Karpas-422 (cell line): Measurements from ENCODE around the gene ELOVL6. TPM values are rescaled to one million over a fixed set of nuclear protein-coding genes. Genes with fewer than 3 reads are reported as not detected.

Source experiments
- DNase-seq: peaks from one replicate; pipeline ENCODE4 v3.0.0-alpha.2; 2015
- H2AFZ ChIP-seq: fragments of 200-600 bp; sonication (generic); 2 replicates; pipeline ENCODE4 v1.6.1; 2014; ENCODE audit warnings: antibody characterized with exemption, low read length, mixed read lengths
- H3K27ac ChIP-seq: fragments of 200-600 bp; sonication (generic); 2 replicates; pipeline ENCODE4 v1.5.1; 2014; ENCODE audit warnings: mild to moderate bottlenecking, low read length, moderate library complexity
- H3K27me3 ChIP-seq: fragments of 200-600 bp; sonication (generic); 2 replicates; pipeline ENCODE4 v1.6.1; 2014; ENCODE audit warnings: low read length, mixed read lengths
- H3K36me3 ChIP-seq: fragments of 200-600 bp; sonication (generic); 2 replicates; pipeline ENCODE4 v1.6.1; 2014; ENCODE audit warnings: low read length, mixed read lengths; ENCODE audit not compliant: insufficient read depth
- H3K4me1 ChIP-seq: fragments of 200-600 bp; sonication (generic); 2 replicates; pipeline ENCODE4 v1.6.1; 2014; ENCODE audit warnings: mild to moderate bottlenecking, low read length, mixed read lengths
- H3K4me2 ChIP-seq: fragments of 200-600 bp; sonication (generic); 2 replicates; pipeline ENCODE4 v1.6.1; 2014; ENCODE audit warnings: low read length, low read depth, mild to moderate bottlenecking; ENCODE audit not compliant: poor library complexity, severe bottlenecking
- H3K4me3 ChIP-seq: fragments of 200-600 bp; sonication (generic); 2 replicates; pipeline ENCODE4 v1.5.1; 2014; ENCODE audit warnings: mild to moderate bottlenecking, antibody characterized with exemption, low read length, mixed read lengths
- H3K79me2 ChIP-seq: fragments of 200-600 bp; sonication (generic); 2 replicates; pipeline ENCODE4 v1.6.1; 2014; ENCODE audit warnings: mild to moderate bottlenecking, low read length, mixed read lengths
- H3K9ac ChIP-seq: fragments of 200-600 bp; sonication (generic); 2 replicates; pipeline ENCODE4 v1.6.0; 2014; ENCODE audit warnings: low read length
- H3K9me2 ChIP-seq: fragments of 200-600 bp; sonication (generic), shearing (Covaris generic); replicated peaks from 2 replicates; pipeline ENCODE4 v1.6.0; 2014; ENCODE audit warnings: mild to moderate bottlenecking, low read length, moderate library complexity; ENCODE audit not compliant: insufficient read depth
- H3K9me3 ChIP-seq: fragments of 300-700, 200-600 bp; sonication (generic); 2 replicates; pipeline ENCODE4 v1.6.1; 2014; ENCODE audit warnings: low read length, mixed read lengths
- H4K20me1 ChIP-seq: fragments of 200-600 bp; sonication (generic); 2 replicates; pipeline ENCODE4 v1.6.1; 2014; ENCODE audit warnings: mild to moderate bottlenecking, antibody characterized with exemption, low read length, low read depth; ENCODE audit not compliant: insufficient read depth
- total RNA-seq: library from RNA; depleted of rRNA; stranded (reverse); fragments of >200 nt; shearing (Covaris generic); gene quantifications from 2 replicates; pipeline ENCODE4 v1.2.3, GENCODE V29; 2014; ENCODE audit warnings: low replicate concordance

ELOVL6 gene
- total RNA-seq, 1 experiment from 2014 or later = 42.4 TPM

DNA sequence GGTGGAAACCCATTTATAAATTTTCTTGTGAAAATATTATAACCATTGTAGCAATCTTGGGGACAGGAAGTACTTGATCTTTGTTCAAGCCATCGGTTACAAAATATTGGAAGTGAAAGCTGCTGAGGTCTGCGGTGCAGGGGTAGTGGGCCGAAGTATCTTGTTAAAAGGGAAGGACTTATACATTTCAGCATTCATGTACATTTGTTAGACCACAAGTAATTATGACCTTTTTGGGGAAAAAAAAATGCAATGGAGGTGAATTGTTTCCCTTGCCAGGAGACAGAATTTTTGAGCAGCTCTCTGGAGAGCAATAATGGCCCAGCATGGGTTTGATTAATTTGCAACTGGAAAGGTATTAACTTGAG, 164.4 kb downstream of the ELOVL6 start:
- no peak overlapping the region for H3K9ac ChIP-seq
- H3K27ac ChIP-seq = no peak overlapping the region
- H3K4me1 ChIP-seq = peaks cover 19% of the 10 kb centered on the region
- no peaks in the 10 kb centered on the region for H3K9me2 ChIP-seq
- DNase-seq = peak; percentile 55
- H4K20me1 ChIP-seq = no peaks in the 10 kb centered on the region
- H3K36me3 ChIP-seq = no peaks in the 10 kb centered on the region
- no peak overlapping the region for H2AFZ ChIP-seq
- H3K9me3 ChIP-seq = no peaks in the 10 kb centered on the region
- H3K4me3 ChIP-seq = no peak overlapping the region
- no peaks in the 10 kb centered on the region for H3K27me3 ChIP-seq
- no peaks in the 10 kb centered on the region for H3K79me2 ChIP-seq
- H3K4me2 ChIP-seq = peak overlapping the region; percentile 15

DNA sequence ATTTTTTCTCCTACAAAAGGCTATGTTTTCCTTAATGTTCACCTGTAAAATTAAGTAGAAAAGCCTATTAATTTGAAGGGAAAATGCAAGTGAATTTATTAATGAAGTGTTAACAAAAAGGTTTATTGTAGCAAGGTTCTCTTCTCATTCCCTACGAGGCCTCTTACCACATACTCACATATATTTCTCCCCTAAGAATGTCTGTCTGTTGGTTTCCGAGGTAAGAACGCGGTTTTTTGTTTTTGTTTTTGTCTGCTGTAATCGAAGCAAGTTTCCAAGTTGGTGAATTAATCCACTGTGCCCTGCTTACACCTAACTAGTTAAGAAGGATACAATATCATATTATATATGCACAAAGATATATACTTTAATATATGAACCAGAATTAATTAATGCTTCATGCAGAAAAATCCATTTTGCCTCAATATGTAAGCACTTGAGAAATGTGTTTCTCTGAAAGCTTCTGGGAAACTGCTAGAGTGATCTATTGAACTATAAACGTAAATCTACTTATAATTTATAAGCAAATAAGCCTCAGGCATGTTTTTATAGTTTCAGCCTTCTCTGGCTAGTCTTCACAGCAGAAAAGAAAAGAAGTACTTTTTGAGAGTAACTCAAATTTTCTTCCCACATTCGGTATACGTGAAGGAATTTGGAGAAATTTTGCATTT, 164.9 kb downstream of the ELOVL6 start:
- Histone ChIP-seq H3K27ac (no peak overlapping the region), H3K27me3 (no peaks in the 10 kb centered on the region), H3K79me2 (no peaks in the 10 kb centered on the region), H3K36me3 (no peaks in the 10 kb centered on the region), H3K9me2 (no peaks in the 10 kb centered on the region), H2AFZ (no peak overlapping the region), H4K20me1 (no peaks in the 10 kb centered on the region), H3K9me3 (no peaks in the 10 kb centered on the region), H3K4me1 (peaks cover 19% of the 10 kb centered on the region), H3K4me3 (no peak overlapping the region), H3K9ac (no peak overlapping the region), H3K4me2 (peak overlapping the region; percentile 15)
- DNase-seq = no peak

DNA sequence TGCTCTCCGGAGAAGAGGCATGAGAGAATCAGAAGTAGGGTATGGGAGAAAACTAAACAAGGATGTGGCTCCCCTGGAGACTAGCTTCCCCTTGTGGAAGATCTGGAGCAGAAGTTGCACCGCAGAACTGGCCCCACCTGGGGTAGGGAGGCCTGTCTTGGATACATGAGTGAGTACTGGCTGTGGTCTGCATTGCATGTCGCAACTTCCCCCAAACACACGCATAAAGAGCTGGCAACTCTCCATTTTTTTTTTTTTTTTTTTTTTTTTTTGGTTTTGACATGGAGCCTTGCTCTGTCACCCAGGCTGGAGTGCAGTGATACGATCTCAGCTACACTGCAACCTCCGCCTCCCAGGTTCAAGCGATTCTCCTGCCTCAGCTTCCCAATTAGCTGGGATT, 165.8 kb downstream of the ELOVL6 start:
- Histone ChIP-seq H3K9me3 (no peaks in the 10 kb centered on the region), H3K9ac (no peak overlapping the region), H3K4me1 (peaks cover 19% of the 10 kb centered on the region), H3K9me2 (no peaks in the 10 kb centered on the region), H3K79me2 (no peaks in the 10 kb centered on the region), H3K4me3 (no peak overlapping the region), H3K27ac (no peak overlapping the region), H2AFZ (no peak overlapping the region), H3K4me2 (no peak overlapping the region), H3K36me3 (no peaks in the 10 kb centered on the region), H4K20me1 (no peaks in the 10 kb centered on the region), H3K27me3 (no peaks in the 10 kb centered on the region)
- no peak for DNase-seq

DNA sequence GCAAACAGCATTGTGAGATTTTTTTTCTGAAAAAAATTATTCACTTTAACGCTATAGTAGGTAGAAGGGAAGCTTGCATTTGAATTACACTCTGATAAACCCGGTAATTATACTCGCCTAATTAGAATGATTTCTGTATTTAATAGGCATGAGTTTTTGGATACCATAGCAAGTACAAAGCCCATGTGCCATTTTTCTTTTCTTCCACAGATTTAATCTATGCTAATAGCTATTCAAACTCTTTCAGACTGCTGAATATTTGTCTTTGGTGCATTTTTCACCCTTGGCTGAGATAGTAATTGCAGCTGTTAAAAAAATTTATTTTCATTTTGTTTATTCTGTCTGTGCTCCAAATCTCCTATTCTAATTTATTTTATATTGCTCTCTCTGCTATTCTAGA, 172.7 kb downstream of the ELOVL6 start:
- no peak overlapping the region for H3K9ac ChIP-seq
- H3K4me1 ChIP-seq = no peaks in the 10 kb centered on the region
- H3K36me3 ChIP-seq = no peaks in the 10 kb centered on the region
- H3K79me2 ChIP-seq = no peaks in the 10 kb centered on the region
- H3K4me3 ChIP-seq = no peak overlapping the region
- no peaks in the 10 kb centered on the region for H3K9me3 ChIP-seq
- DNase-seq = no peak
- no peak overlapping the region for H3K27ac ChIP-seq
- no peaks in the 10 kb centered on the region for H3K9me2 ChIP-seq
- no peak overlapping the region for H2AFZ ChIP-seq
- no peaks in the 10 kb centered on the region for H4K20me1 ChIP-seq
- H3K27me3 ChIP-seq = no peaks in the 10 kb centered on the region
- no peak overlapping the region for H3K4me2 ChIP-seq

DNA sequence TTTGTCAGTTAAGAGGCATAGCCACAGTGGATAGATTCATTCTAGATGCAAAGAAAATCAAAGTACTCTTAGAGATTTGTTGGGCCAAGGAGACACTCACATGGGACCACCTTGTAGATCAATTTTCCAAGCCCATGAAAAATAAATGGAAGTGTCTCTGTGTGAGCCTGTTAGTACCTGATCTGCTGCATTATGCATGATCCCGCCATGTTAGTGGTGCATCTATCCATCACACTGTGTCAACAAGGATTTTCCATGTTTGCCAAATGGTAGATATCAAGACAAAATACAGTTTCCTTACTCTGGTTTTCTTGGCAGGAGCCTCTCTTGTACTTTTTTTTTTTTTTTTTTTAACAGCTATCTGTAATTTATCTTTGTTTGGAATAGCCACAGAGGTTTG, 173.4 kb downstream of the ELOVL6 start:
- Histone ChIP-seq H3K79me2 (no peaks in the 10 kb centered on the region), H3K9ac (no peak overlapping the region), H3K4me3 (no peak overlapping the region), H4K20me1 (no peaks in the 10 kb centered on the region), H3K9me3 (no peaks in the 10 kb centered on the region), H3K27me3 (no peaks in the 10 kb centered on the region), H2AFZ (no peak overlapping the region), H3K4me2 (no peak overlapping the region), H3K36me3 (no peaks in the 10 kb centered on the region), H3K4me1 (no peaks in the 10 kb centered on the region), H3K27ac (no peak overlapping the region), H3K9me2 (no peaks in the 10 kb centered on the region)
- DNase-seq = no peak

DNA sequence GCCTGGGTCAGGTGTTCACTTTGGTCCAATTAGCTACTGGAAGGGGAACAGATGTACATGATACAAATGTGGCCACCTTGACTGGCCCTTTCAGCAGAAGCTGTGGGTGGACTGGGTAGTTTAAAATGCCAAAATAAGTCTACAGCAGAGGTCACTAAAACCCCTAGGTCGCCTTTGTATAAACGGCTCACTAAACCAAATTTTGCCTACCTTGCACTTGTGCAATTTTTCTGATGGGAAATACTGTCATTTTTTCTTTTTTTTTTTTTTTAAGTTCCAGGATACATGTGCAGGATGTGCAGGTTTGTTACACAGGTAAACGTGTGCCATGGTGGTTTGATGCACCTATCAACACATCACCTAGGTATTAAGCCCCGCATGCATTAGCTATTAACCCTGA, 176.0 kb downstream of the ELOVL6 start:
- no peak overlapping the region for H3K27ac ChIP-seq
- H3K4me1 ChIP-seq = no peaks in the 10 kb centered on the region
- H3K9ac ChIP-seq = no peak overlapping the region
- no peaks in the 10 kb centered on the region for H4K20me1 ChIP-seq
- H3K27me3 ChIP-seq = no peaks in the 10 kb centered on the region
- H3K9me3 ChIP-seq = no peaks in the 10 kb centered on the region
- no peak for DNase-seq
- H2AFZ ChIP-seq = no peak overlapping the region
- H3K9me2 ChIP-seq = no peaks in the 10 kb centered on the region
- H3K36me3 ChIP-seq = no peaks in the 10 kb centered on the region
- no peak overlapping the region for H3K4me3 ChIP-seq
- H3K79me2 ChIP-seq = no peaks in the 10 kb centered on the region
- no peak overlapping the region for H3K4me2 ChIP-seq

DNA sequence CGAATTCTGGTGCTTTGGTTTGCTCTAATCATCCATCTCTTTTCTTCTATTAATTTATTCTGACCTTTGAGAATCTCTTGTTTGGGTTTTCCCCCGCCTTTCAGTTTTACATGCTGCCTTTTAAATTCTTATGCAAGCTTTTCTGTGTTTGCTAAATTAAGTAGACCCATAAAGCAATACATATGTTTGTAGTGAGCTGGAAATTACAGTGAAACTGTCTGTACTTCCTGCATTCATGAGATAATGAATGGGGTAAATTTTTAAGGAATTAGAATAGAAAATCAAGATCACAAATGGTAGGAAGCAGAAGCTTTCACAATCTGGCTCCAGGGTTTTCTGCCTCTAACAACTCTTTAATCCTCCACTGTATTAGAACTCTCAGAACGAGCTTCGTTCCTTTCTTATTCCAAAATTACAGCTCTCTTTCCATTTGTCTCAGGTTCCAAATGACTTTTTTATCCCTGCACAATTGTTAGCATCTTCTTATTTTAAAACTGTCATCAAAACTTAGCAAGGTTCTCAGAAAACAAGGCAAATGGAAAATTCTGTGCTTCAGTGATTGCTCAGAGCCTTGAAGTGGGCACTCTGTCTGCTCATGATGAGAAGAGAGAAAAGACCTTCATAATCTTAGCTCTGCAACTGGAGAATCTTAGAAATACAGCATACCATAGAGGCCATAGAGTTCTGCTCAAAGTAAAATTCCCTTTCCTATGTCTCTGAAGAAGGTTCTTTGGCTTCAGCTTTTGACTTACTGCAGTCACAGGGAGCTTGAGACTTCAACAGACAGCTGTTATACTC, 177.6 kb downstream of the ELOVL6 start:
- no peaks in the 10 kb centered on the region for H3K4me1 ChIP-seq
- no peaks in the 10 kb centered on the region for H3K9me3 ChIP-seq
- no peaks in the 10 kb centered on the region for H3K9me2 ChIP-seq
- no peaks in the 10 kb centered on the region for H4K20me1 ChIP-seq
- no peaks in the 10 kb centered on the region for H3K27me3 ChIP-seq
- no peaks in the 10 kb centered on the region for H3K36me3 ChIP-seq
- no peak overlapping the region for H3K27ac ChIP-seq
- H2AFZ ChIP-seq = no peak overlapping the region
- no peak overlapping the region for H3K9ac ChIP-seq
- no peak for DNase-seq
- H3K4me2 ChIP-seq = no peak overlapping the region
- no peaks in the 10 kb centered on the region for H3K79me2 ChIP-seq
- H3K4me3 ChIP-seq = no peak overlapping the region

DNA sequence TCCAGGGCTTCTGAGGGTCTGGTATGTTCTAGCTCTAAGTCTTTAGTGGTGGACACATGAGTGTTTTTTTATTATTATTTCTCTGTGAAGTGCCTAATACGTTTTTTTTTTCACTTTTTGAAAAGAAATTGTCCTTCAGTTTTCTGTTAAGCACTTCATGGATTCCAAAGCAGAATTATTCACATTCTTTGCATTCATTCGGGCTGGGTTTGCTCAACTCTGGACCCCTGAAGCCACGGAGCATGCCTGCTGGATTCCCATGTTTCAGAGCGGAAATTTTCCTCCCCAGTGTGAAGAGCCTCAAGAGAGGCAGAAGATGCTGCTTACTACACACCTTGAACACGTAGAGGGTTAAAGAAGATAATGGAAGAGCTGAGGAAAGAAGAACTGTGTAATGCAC, 178.3 kb downstream of the ELOVL6 start:
- no peak overlapping the region for H3K9ac ChIP-seq

More for the DNA sequence above, 178.3 kb downstream of the ELOVL6 start:
- Histone ChIP-seq H3K27me3 (no peaks in the 10 kb centered on the region), H3K9me3 (no peaks in the 10 kb centered on the region), H3K4me1 (no peaks in the 10 kb centered on the region), H3K4me3 (no peak overlapping the region), H3K27ac (no peak overlapping the region), H3K9me2 (no peaks in the 10 kb centered on the region), H4K20me1 (no peaks in the 10 kb centered on the region), H3K4me2 (no peak overlapping the region), H3K79me2 (no peaks in the 10 kb centered on the region), H2AFZ (no peak overlapping the region), H3K36me3 (no peaks in the 10 kb centered on the region)
- DNase-seq = no peak
